Measurements from ENCODE around the gene OR5B21.
A peak's percentile ranks its signal among the peaks of the same experiment; 100 is the strongest.

Gene OR5B21

GRCh38 chr11:58526721-58527120, 18.8 kb upstream of the OR5B21 start:
- TF ChIP-seq CTCF (IDR thresholded peaks at IDR 0.05; ENCODE audit: low read depth, low read length, missing control alignments) = no peak
- in situ Hi-C loops (cut with HindIII; ENCODE audit: low sequenced_read_pairs) = no loop called here
- H3K4me3 ChIP-seq (ENCODE audit: low read depth, low read length) = no peak overlapping the region
- no peak for DNase-seq (ENCODE audit: low read depth)

- in situ Hi-C loops (cut with HindIII; ENCODE audit: low sequenced_read_pairs) = no loop called here
- TF ChIP-seq CTCF (IDR thresholded peaks at IDR 0.05; ENCODE audit: low read depth, low read length, missing control alignments) = no peak
- no peak overlapping the region for H3K4me3 ChIP-seq (ENCODE audit: low read depth, low read length)
- DNase-seq (ENCODE audit: low read depth) = no peak
Observed at GRCh38 chr11:58525037-58525614, 17.2 kb upstream of the OR5B21 start.

- no peak overlapping the region for H3K4me3 ChIP-seq (ENCODE audit: low read depth, low read length)
- peak; percentile 89 for TF ChIP-seq CTCF (IDR thresholded peaks at IDR 0.05; ENCODE audit: low read depth, low read length, missing control alignments)
- in situ Hi-C loops (cut with HindIII; ENCODE audit: low sequenced_read_pairs) = loop anchor here (25.0 kb wide), 1 partner anchor 712 kb away; no protein-coding TSS in a partner anchor
- DNase-seq (ENCODE audit: low read depth) = peak; percentile 79
Observed at GRCh38 chr11:58524232-58525036, 16.5 kb upstream of the OR5B21 start.

- in situ Hi-C loops (cut with HindIII; ENCODE audit: low sequenced_read_pairs) = loop anchor here (25.0 kb wide), 1 partner anchor 702 kb away; no protein-coding TSS in a partner anchor
- no peak overlapping the region for H3K4me3 ChIP-seq (ENCODE audit: low read depth, low read length)
- peak; percentile 38 for DNase-seq (ENCODE audit: low read depth)
- peak; percentile 69 for TF ChIP-seq CTCF (IDR thresholded peaks at IDR 0.05; ENCODE audit: low read depth, low read length, missing control alignments)
Observed at GRCh38 chr11:58513747-58514367, 6.0 kb upstream of the OR5B21 start.

GRCh38 chr11:58511636-58512035, 3.7 kb upstream of the OR5B21 start:
- in situ Hi-C loops (cut with HindIII; ENCODE audit: low sequenced_read_pairs) = loop anchor here (25.0 kb wide), 1 partner anchor 699 kb away; no protein-coding TSS in a partner anchor
- TF ChIP-seq CTCF (IDR thresholded peaks at IDR 0.05; ENCODE audit: low read depth, low read length, missing control alignments) = no peak
- no peak overlapping the region for H3K4me3 ChIP-seq (ENCODE audit: low read depth, low read length)
- DNase-seq (ENCODE audit: low read depth) = no peak

- in situ Hi-C loops (cut with HindIII; ENCODE audit: low sequenced_read_pairs) = loop anchor here (25.0 kb wide), 1 partner anchor 697 kb away; no protein-coding TSS in a partner anchor
- no peak for DNase-seq (ENCODE audit: low read depth)
- no peak for TF ChIP-seq CTCF (IDR thresholded peaks at IDR 0.05; ENCODE audit: low read depth, low read length, missing control alignments)
Observed at GRCh38 chr11:58509748-58510147, 1.8 kb upstream of the OR5B21 start.

More at GRCh38 chr11:58509748-58510147, 1.8 kb upstream of the OR5B21 start:
- no peak overlapping the region for H3K4me3 ChIP-seq (ENCODE audit: low read depth, low read length)
